OCI-LY1 (cell line): ENCODE data around the gene ZNF521.

Experiments
- EZH2 ChIP-seq: fragments of 200-600 bp; sonication (generic), shearing (Covaris generic); IDR thresholded peaks from 2 replicates; pipeline ENCODE4 v1.8.0; 2017; ENCODE audit warnings: borderline replicate concordance, mixed run types, mild to moderate bottlenecking, antibody characterized with exemption, low read length, moderate library complexity, mixed read lengths
- TF ChIP-seq, protein P1 (sequence below): fragments of 200-600 bp; sonication (generic), shearing (Covaris generic); IDR thresholded peaks from 2 replicates; pipeline ENCODE4 v1.5.1; 2017; ENCODE audit warnings: mild to moderate bottlenecking, antibody characterized with exemption, low read length, moderate library complexity, mixed read lengths

DNA sequence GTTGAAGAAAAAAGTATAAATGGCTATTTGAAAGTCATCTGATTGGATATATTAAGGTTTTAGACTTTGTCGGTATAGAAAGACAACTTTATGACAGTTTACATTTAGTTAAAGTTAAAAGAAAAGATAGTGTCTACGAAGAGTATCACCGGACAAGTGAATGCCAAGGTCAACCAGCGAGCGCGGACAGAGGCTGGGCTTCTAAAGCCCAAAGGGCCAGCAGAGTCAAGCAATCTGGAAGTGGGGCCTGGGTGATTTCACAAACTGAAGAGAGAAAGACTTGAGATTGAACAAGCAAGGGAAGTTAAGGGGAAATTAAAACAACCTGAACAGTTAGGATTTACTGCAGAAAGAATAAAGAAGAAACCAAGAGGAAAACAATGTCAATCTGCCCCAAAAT lies 16.3 kb downstream of the ZNF521 start:
- TF ChIP-seq, protein P1, sequence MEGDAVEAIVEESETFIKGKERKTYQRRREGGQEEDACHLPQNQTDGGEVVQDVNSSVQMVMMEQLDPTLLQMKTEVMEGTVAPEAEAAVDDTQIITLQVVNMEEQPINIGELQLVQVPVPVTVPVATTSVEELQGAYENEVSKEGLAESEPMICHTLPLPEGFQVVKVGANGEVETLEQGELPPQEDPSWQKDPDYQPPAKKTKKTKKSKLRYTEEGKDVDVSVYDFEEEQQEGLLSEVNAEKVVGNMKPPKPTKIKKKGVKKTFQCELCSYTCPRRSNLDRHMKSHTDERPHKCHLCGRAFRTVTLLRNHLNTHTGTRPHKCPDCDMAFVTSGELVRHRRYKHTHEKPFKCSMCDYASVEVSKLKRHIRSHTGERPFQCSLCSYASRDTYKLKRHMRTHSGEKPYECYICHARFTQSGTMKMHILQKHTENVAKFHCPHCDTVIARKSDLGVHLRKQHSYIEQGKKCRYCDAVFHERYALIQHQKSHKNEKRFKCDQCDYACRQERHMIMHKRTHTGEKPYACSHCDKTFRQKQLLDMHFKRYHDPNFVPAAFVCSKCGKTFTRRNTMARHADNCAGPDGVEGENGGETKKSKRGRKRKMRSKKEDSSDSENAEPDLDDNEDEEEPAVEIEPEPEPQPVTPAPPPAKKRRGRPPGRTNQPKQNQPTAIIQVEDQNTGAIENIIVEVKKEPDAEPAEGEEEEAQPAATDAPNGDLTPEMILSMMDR, result no peak
- TF ChIP-seq EZH2, result no peak
